Heart left ventricle (tissue), 13 donors: ENCODE measurements around the gene IL18BP.

Experiments
- CTCF ChIP-seq, 12 donors: fragments of 200-600 bp; sonication (generic) in 4 of 12; IDR thresholded peaks; one replicate each; pipeline versions ENCODE4 v1.5.0 to v1.8.0; 2018 to 2022; ENCODE audit warnings: antibody characterized with exemption in 12 of 12, mild to moderate bottlenecking in 5 of 12
- POLR2A ChIP-seq, 2 donors: fragments of 450-650 bp; IDR thresholded peaks; one replicate each; pipeline ENCODE4 v1.6.1; 2017; ENCODE audit warnings: antibody characterized with exemption in 2 of 2, mild to moderate bottlenecking in 2 of 2, moderate library complexity in 2 of 2
- donor health status: ischemic (EF 13 %, LVEDD 7.1; RV severe dilation, severe dysfunction).
- donor health status: DM: no; HTN: yes; CAD: no.
- donor health status: DM: no; HTN: no; CAD: no.
- donor health status: ischemic (EF 25% LVEDD 6.9; RV normal size, moderate dysfunction).
- donor health status: ischemic (EF 25% LVEDD 5.7; RV mildly dilated, moderate dysfunction).
- donor health status: ischemic (EF 35%, LVEDD 5.7; RV mildly dilated, moderate dysfunction).
- donor health status: nonischemic (EF 11% LVEDD 7.7; RV severe dilation, severe dysfunction).
- donor health status: DM: yes; HTN: yes; CAD: no.
- donor health status: PGD.
- donor health status: ischemic (EF 29% LVEDD 5.4; RV normal size, mild dysfunction).
- donor health status: nonischemic (EF 23%, LVEDD 6.1; RV moderate dilation, normal function).

- TF ChIP-seq CTCF (IDR thresholded peaks at IDR 0.05) (no peak), POLR2A (IDR thresholded peaks at IDR 0.05) (no peak)
These were observed 31.9 kb downstream of the IL18BP start for GRCh38 chr11:72030472-72031045.
